Subcutaneous adipose tissue (tissue), 4 donors: ENCODE results near the gene CEP295NL. TPM values are rescaled to one million over a fixed set of nuclear protein-coding genes. Genes with fewer than 3 reads are reported as not detected.

Experiments
- CTCF ChIP-seq: fragments of 450-650 bp; IDR thresholded peaks from one replicate; pipeline ENCODE4 v1.5.1; 2016; ENCODE audit warnings: low read depth, mild to moderate bottlenecking, control low read depth, antibody characterized with exemption, moderate library complexity
- total RNA-seq, 4 donors: library from RNA; depleted of rRNA; stranded (reverse); fragments of >200 nt; gene quantifications; one replicate each; pipeline ENCODE4 v1.1.0, GENCODE V29; 2016

CEP295NL gene
- total RNA-seq, 4 donors from 2014 or later: 5.4 to 7.3 (median 6.4) TPM

GRCh38 chr17:78852709-78853121 is 50.3 kb downstream of the CEP295NL start:
- no peak for TF ChIP-seq CTCF

GRCh38 chr17:78849026-78849425 is 54.0 kb downstream of the CEP295NL start:
- TF ChIP-seq CTCF: no peak

- TF ChIP-seq CTCF: no peak
These were observed 55.9 kb downstream of the CEP295NL start for GRCh38 chr17:78847052-78847451.

- TF ChIP-seq CTCF: no peak
These were observed 58.5 kb downstream of the CEP295NL start for GRCh38 chr17:78844301-78845005.

- no peak for TF ChIP-seq CTCF
These were observed 60.0 kb downstream of the CEP295NL start for GRCh38 chr17:78842881-78843565.

- TF ChIP-seq CTCF: no peak
These were observed 62.0 kb downstream of the CEP295NL start, which contains the start of gene USP36 for GRCh38 chr17:78840780-78841611. Gene USP36 (minus strand): TSS chr17:78840814. CDS start chr17:78836363, 4,451 bp downstream.

Other genes with a start within 250 kb of the CEP295NL start
- 10 to 100 TPM; 54.0 to 86.5 (median 71.1) TPM for gene CYTH1, start 120.9 kb downstream of the CEP295NL start, total RNA-seq
- gene USP36, start 62.4 kb downstream of the CEP295NL start, total RNA-seq: 10 to 100 TPM; 38.3 to 60.7 (median 51.1) TPM
- gene TIMP2, start 22.2 kb upstream of the CEP295NL start, total RNA-seq: 100 to 1,000 TPM; 123 to 267 (median 233) TPM
- 100 to 1,000 TPM; 237 to 556 (median 448) TPM for gene LGALS3BP, start 76.7 kb upstream of the CEP295NL start, total RNA-seq
- 10 to 100 TPM; 13.9 to 22.9 (median 18.2) TPM for gene CANT1, start 106.6 kb upstream of the CEP295NL start, total RNA-seq
- gene C1QTNF1, start 121.0 kb upstream of the CEP295NL start, total RNA-seq: 100 to 1,000 TPM; 198 to 469 (median 294) TPM
- gene ENGASE, start 171.6 kb upstream of the CEP295NL start, total RNA-seq: 10 to 100 TPM; 21.6 to 60.7 (median 31.7) TPM